ENCODE measurements around the gene COL4A1.

Gene COL4A1

DNA sequence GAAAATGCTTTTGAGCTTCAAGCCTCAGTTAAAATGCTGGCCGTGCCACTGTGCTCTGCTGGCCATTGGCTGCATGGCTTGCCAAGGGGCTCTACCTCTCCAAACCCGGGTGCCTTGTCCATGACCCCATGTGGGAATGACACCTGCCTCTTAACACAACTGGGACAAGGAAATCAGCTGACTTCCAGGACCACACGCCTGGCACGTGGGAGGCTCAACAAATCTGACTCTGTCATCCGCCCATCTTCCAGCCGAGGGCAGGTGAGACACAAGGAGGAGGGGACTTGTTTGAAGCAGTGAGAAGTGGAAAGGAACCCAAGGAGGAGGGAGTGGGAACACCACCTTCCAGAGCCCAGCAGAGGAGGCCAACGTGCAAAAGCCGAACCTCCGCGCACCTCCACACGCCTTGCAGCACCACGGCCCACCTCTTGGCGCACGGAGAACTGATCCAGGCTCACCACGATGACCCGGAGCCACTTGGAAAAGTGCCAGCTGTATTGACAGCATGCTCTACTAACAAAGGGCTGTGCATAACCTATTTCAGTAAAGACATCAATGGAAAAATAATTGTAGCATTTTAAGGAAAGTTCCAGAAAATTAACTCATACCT is 38.3 kb downstream of the COL4A1 start:
- Histone ChIP-seq H3K9ac (ENCODE audit: low read length) (no peak overlapping the region), H3K9me2 (ENCODE audit: low read depth, low read length) (no peaks in the 10 kb centered on the region), H3K4me1 (ENCODE audit: insufficient read depth, low read length, severe bottlenecking) (no peaks in the 10 kb centered on the region), H3K79me2 (ENCODE audit: insufficient read depth, low read length) (no peaks in the 10 kb centered on the region), H3K9me3 (ENCODE audit: low read length) (no peaks in the 10 kb centered on the region), H3K4me3 (ENCODE audit: low read depth, low read length, poor library complexity, severe bottlenecking) (no peak overlapping the region), H2AFZ (ENCODE audit: low read length) (no peak overlapping the region), H3K27me3 (ENCODE audit: insufficient read depth, low read length) (peaks cover 11% of the 10 kb centered on the region), H4K20me1 (ENCODE audit: insufficient read depth, low read length) (no peaks in the 10 kb centered on the region), H3K27ac (ENCODE audit: low read depth, low read length, poor library complexity, severe bottlenecking) (no peak overlapping the region), H3K36me3 (ENCODE audit: insufficient read depth, low read length) (no peaks in the 10 kb centered on the region), H3K4me2 (ENCODE audit: low read length) (no peak overlapping the region), H3F3A (ENCODE audit: insufficient read depth, low read length) (no peaks in the 10 kb centered on the region)
- no peak for TF ChIP-seq EZH2 (IDR thresholded peaks at IDR 0.05; ENCODE audit: borderline replicate concordance, low read length)
- TF ChIP-seq CTCF (IDR thresholded peaks at IDR 0.05; ENCODE audit: low read length) = no peak

DNA sequence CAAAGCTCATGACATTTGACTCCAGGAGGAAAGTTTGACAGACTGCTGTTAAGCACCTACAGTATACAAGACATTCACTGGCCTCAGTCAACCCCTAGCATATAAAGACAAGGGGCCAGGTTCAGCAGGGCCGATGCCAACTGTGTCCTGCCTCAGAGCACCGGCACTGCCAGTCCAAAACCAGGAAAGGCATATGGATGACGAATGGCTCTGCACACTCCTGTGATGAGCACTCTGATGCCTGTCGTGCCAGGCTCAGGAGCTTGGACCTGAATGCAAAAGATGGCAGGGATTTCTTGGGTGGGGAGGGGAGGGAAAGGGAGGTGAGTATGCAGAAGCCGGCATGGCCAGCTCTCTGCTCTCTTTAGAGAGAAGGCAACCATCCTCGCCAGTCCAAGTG is 38.9 kb downstream of the COL4A1 start:
- Histone ChIP-seq H3K36me3 (ENCODE audit: insufficient read depth, low read length) (no peaks in the 10 kb centered on the region), H3F3A (ENCODE audit: insufficient read depth, low read length) (no peaks in the 10 kb centered on the region), H3K27ac (ENCODE audit: low read depth, low read length, poor library complexity, severe bottlenecking) (no peak overlapping the region), H3K4me3 (ENCODE audit: low read depth, low read length, poor library complexity, severe bottlenecking) (no peak overlapping the region), H3K79me2 (ENCODE audit: insufficient read depth, low read length) (no peaks in the 10 kb centered on the region), H3K4me1 (ENCODE audit: insufficient read depth, low read length, severe bottlenecking) (no peaks in the 10 kb centered on the region), H3K9ac (ENCODE audit: low read length) (no peak overlapping the region), H3K9me3 (ENCODE audit: low read length) (no peaks in the 10 kb centered on the region), H3K4me2 (ENCODE audit: low read length) (no peak overlapping the region), H2AFZ (ENCODE audit: low read length) (no peak overlapping the region), H3K27me3 (ENCODE audit: insufficient read depth, low read length) (0 out of 2 replicates have a peak, but pooled peaks cover 6% of the 10 kb centered on the region), H4K20me1 (ENCODE audit: insufficient read depth, low read length) (no peaks in the 10 kb centered on the region), H3K9me2 (ENCODE audit: low read depth, low read length) (no peaks in the 10 kb centered on the region)
- TF ChIP-seq CTCF (IDR thresholded peaks at IDR 0.05; ENCODE audit: low read length) (no peak), EZH2 (IDR thresholded peaks at IDR 0.05; ENCODE audit: borderline replicate concordance, low read length) (no peak)

DNA sequence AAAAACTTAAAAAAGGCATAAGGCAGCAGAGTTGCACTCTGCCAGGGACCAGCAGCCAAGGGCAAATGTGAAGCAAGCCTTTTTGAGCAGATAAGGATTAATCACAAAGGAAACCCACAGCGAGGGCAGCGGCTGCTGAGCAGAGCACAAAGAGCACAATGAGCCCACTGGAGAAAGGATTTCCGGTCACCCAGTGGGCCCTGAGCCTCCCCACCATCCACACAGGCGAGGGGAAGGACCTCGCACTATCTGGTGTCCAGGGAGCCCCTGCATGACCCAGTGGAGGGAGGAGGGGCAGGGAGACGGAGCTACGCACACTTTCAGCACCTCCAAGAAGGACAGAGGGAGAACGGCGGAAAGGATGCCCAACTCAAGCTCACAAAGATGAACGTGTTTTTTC is 40.0 kb downstream of the COL4A1 start:
- H3F3A ChIP-seq (ENCODE audit: insufficient read depth, low read length) = no peaks in the 10 kb centered on the region
- H3K79me2 ChIP-seq (ENCODE audit: insufficient read depth, low read length) = no peaks in the 10 kb centered on the region
- H3K9ac ChIP-seq (ENCODE audit: low read length) = no peak overlapping the region
- H3K4me1 ChIP-seq (ENCODE audit: insufficient read depth, low read length, severe bottlenecking) = no peaks in the 10 kb centered on the region
- no peak overlapping the region for H3K4me2 ChIP-seq (ENCODE audit: low read length)
- no peak overlapping the region for H3K27ac ChIP-seq (ENCODE audit: low read depth, low read length, poor library complexity, severe bottlenecking)
- no peak overlapping the region for H2AFZ ChIP-seq (ENCODE audit: low read length)
- H3K9me3 ChIP-seq (ENCODE audit: low read length) = no peaks in the 10 kb centered on the region
- TF ChIP-seq CTCF (IDR thresholded peaks at IDR 0.05; ENCODE audit: low read length) (no peak), EZH2 (IDR thresholded peaks at IDR 0.05; ENCODE audit: borderline replicate concordance, low read length) (no peak)
- H3K36me3 ChIP-seq (ENCODE audit: insufficient read depth, low read length) = no peaks in the 10 kb centered on the region
- H4K20me1 ChIP-seq (ENCODE audit: insufficient read depth, low read length) = no peaks in the 10 kb centered on the region
- no peaks in the 10 kb centered on the region for H3K9me2 ChIP-seq (ENCODE audit: low read depth, low read length)
- H3K27me3 ChIP-seq (ENCODE audit: insufficient read depth, low read length) = 0 out of 2 replicates have a peak, but pooled peaks cover 6% of the 10 kb centered on the region
- no peak overlapping the region for H3K4me3 ChIP-seq (ENCODE audit: low read depth, low read length, poor library complexity, severe bottlenecking)

All from OCI-LY1 (cell line).